ENCODE results near the gene DSCAM. TPM values are rescaled to one million over a fixed set of nuclear protein-coding genes. Genes with fewer than 3 reads are reported as not detected.

Gene DSCAM
- total RNA-seq, 2 donors from 2014 or later = not detected

- DNase-seq (ENCODE audit: low spot score) (no peak), ATAC-seq (no peak)
- Mint-ChIP-seq H3K27me3 (no peaks in the 10 kb centered on the region), H3K4me1 (ENCODE audit: low read depth in 2 of 2) (no peaks in the 10 kb centered on the region), H3K9me3 (peaks cover 3% of the 10 kb centered on the region), H3K36me3 (no peaks in the 10 kb centered on the region), H3K27ac (no peak overlapping the region), H3K4me3 (no peak overlapping the region)
These were observed 475.6 kb downstream of the DSCAM start for GRCh38 chr21:40371329-40371728.

- ATAC-seq = no peak
- H3K4me1 Mint-ChIP-seq (ENCODE audit: low read depth in 2 of 2) = no peaks in the 10 kb centered on the region
- H3K4me3 Mint-ChIP-seq = no peak overlapping the region
- no peak for DNase-seq (ENCODE audit: low spot score)
- peaks cover 8% of the 10 kb centered on the region for H3K9me3 Mint-ChIP-seq
- no peaks in the 10 kb centered on the region for H3K27me3 Mint-ChIP-seq
- peaks cover 4% of the 10 kb centered on the region for H3K36me3 Mint-ChIP-seq
- H3K27ac Mint-ChIP-seq = no peak overlapping the region
These were observed 490.3 kb downstream of the DSCAM start for GRCh38 chr21:40356644-40357043.

GRCh38 chr21:40355076-40355475 lies 491.9 kb downstream of the DSCAM start:
- DNase-seq (ENCODE audit: low spot score) (no peak), ATAC-seq (no peak)
- Mint-ChIP-seq H3K4me3 (no peak overlapping the region), H3K27ac (no peak overlapping the region), H3K36me3 (peaks cover 4% of the 10 kb centered on the region), H3K4me1 (ENCODE audit: low read depth in 2 of 2) (no peaks in the 10 kb centered on the region), H3K27me3 (no peaks in the 10 kb centered on the region), H3K9me3 (peaks cover 19% of the 10 kb centered on the region)

GRCh38 chr21:40351006-40351405 lies 496.0 kb downstream of the DSCAM start:
- no peaks in the 10 kb centered on the region for H3K4me1 Mint-ChIP-seq (ENCODE audit: low read depth in 2 of 2)

GRCh38 chr21:40349591-40349990 lies 497.4 kb downstream of the DSCAM start:
- Mint-ChIP-seq H3K36me3 (no peaks in the 10 kb centered on the region), H3K9me3 (peaks cover 23% of the 10 kb centered on the region), H3K27me3 (no peaks in the 10 kb centered on the region), H3K4me3 (no peak overlapping the region), H3K27ac (no peak overlapping the region), H3K4me1 (ENCODE audit: low read depth in 2 of 2) (no peaks in the 10 kb centered on the region)
- ATAC-seq (no peak), DNase-seq (ENCODE audit: low spot score) (no peak)

More at GRCh38 chr21:40351006-40351405, 496.0 kb downstream of the DSCAM start:
- DNase-seq (ENCODE audit: low spot score) = no peak
- ATAC-seq = no peak
- Mint-ChIP-seq H3K9me3 (peaks cover 24% of the 10 kb centered on the region), H3K27me3 (no peaks in the 10 kb centered on the region), H3K27ac (no peak overlapping the region), H3K4me3 (no peak overlapping the region), H3K36me3 (peaks cover 4% of the 10 kb centered on the region)

- Mint-ChIP-seq H3K27me3 (no peaks in the 10 kb centered on the region), H3K36me3 (no peaks in the 10 kb centered on the region), H3K9me3 (peaks cover 17% of the 10 kb centered on the region), H3K4me3 (no peak overlapping the region), H3K27ac (no peak overlapping the region), H3K4me1 (ENCODE audit: low read depth in 2 of 2) (no peaks in the 10 kb centered on the region)
- no peak for DNase-seq (ENCODE audit: low spot score)
- ATAC-seq = no peak
These were observed 501.1 kb downstream of the DSCAM start for GRCh38 chr21:40345711-40346321.

GRCh38 chr21:40340357-40340756 lies 506.6 kb downstream of the DSCAM start:
- Mint-ChIP-seq H3K9me3 (peaks cover 7% of the 10 kb centered on the region), H3K27ac (no peak overlapping the region), H3K4me3 (no peak overlapping the region), H3K4me1 (ENCODE audit: low read depth in 2 of 2) (no peaks in the 10 kb centered on the region), H3K36me3 (no peaks in the 10 kb centered on the region), H3K27me3 (no peaks in the 10 kb centered on the region)
- DNase-seq (ENCODE audit: low spot score) (no peak), ATAC-seq (no peak)

GRCh38 chr21:40339050-40339449 lies 507.9 kb downstream of the DSCAM start:
- H3K4me1 Mint-ChIP-seq (ENCODE audit: low read depth in 2 of 2) = no peaks in the 10 kb centered on the region
- H3K4me3 Mint-ChIP-seq = no peak overlapping the region
- H3K27ac Mint-ChIP-seq = no peak overlapping the region
- ATAC-seq (no peak), DNase-seq (ENCODE audit: low spot score) (no peak)
- no peaks in the 10 kb centered on the region for H3K27me3 Mint-ChIP-seq
- H3K9me3 Mint-ChIP-seq = peaks cover 3% of the 10 kb centered on the region
- H3K36me3 Mint-ChIP-seq = no peaks in the 10 kb centered on the region

GRCh38 chr21:40337981-40338380 lies 509.0 kb downstream of the DSCAM start:
- Mint-ChIP-seq H3K27ac (no peak overlapping the region), H3K36me3 (no peaks in the 10 kb centered on the region), H3K4me3 (no peak overlapping the region), H3K9me3 (peaks cover 3% of the 10 kb centered on the region), H3K27me3 (no peaks in the 10 kb centered on the region), H3K4me1 (ENCODE audit: low read depth in 2 of 2) (no peaks in the 10 kb centered on the region)
- ATAC-seq (no peak), DNase-seq (ENCODE audit: low spot score) (no peak)

GRCh38 chr21:40335704-40336103 lies 511.3 kb downstream of the DSCAM start:
- H3K4me3 Mint-ChIP-seq = no peak overlapping the region
- H3K9me3 Mint-ChIP-seq = no peaks in the 10 kb centered on the region
- no peaks in the 10 kb centered on the region for H3K4me1 Mint-ChIP-seq (ENCODE audit: low read depth in 2 of 2)
- no peaks in the 10 kb centered on the region for H3K27me3 Mint-ChIP-seq
- DNase-seq (ENCODE audit: low spot score) (no peak), ATAC-seq (no peak)
- no peak overlapping the region for H3K27ac Mint-ChIP-seq
- H3K36me3 Mint-ChIP-seq = no peaks in the 10 kb centered on the region

- ATAC-seq (no peak), DNase-seq (ENCODE audit: low spot score) (no peak)
- Mint-ChIP-seq H3K36me3 (no peaks in the 10 kb centered on the region), H3K4me3 (no peak overlapping the region), H3K4me1 (ENCODE audit: low read depth in 2 of 2) (no peaks in the 10 kb centered on the region), H3K9me3 (no peaks in the 10 kb centered on the region), H3K27ac (no peak overlapping the region), H3K27me3 (no peaks in the 10 kb centered on the region)
These were observed 512.8 kb downstream of the DSCAM start for GRCh38 chr21:40334159-40334558.

- Mint-ChIP-seq H3K4me1 (ENCODE audit: low read depth in 2 of 2) (no peaks in the 10 kb centered on the region), H3K36me3 (no peaks in the 10 kb centered on the region), H3K27me3 (no peaks in the 10 kb centered on the region), H3K4me3 (no peak overlapping the region), H3K27ac (no peak overlapping the region), H3K9me3 (no peaks in the 10 kb centered on the region)
- ATAC-seq (no peak), DNase-seq (ENCODE audit: low spot score) (no peak)
These were observed 513.2 kb downstream of the DSCAM start for GRCh38 chr21:40333731-40334130.

GRCh38 chr21:40331804-40332203 lies 515.2 kb downstream of the DSCAM start:
- Mint-ChIP-seq H3K4me3 (no peak overlapping the region), H3K9me3 (no peaks in the 10 kb centered on the region), H3K27me3 (no peaks in the 10 kb centered on the region), H3K27ac (no peak overlapping the region), H3K4me1 (ENCODE audit: low read depth in 2 of 2) (no peaks in the 10 kb centered on the region), H3K36me3 (no peaks in the 10 kb centered on the region)
- no peak for ATAC-seq
- no peak for DNase-seq (ENCODE audit: low spot score)

- no peaks in the 10 kb centered on the region for H3K36me3 Mint-ChIP-seq
These were observed 515.8 kb downstream of the DSCAM start for GRCh38 chr21:40331172-40331571.

GRCh38 chr21:40324389-40324788 lies 522.6 kb downstream of the DSCAM start:
- no peak overlapping the region for H3K27ac Mint-ChIP-seq
- no peaks in the 10 kb centered on the region for H3K27me3 Mint-ChIP-seq
- no peaks in the 10 kb centered on the region for H3K36me3 Mint-ChIP-seq
- no peak for DNase-seq (ENCODE audit: low spot score)
- H3K4me1 Mint-ChIP-seq (ENCODE audit: low read depth in 2 of 2) = no peaks in the 10 kb centered on the region
- ATAC-seq = no peak
- H3K4me3 Mint-ChIP-seq = no peak overlapping the region
- H3K9me3 Mint-ChIP-seq = peaks cover 17% of the 10 kb centered on the region

More at GRCh38 chr21:40331172-40331571, 515.8 kb downstream of the DSCAM start:
- Mint-ChIP-seq H3K4me3 (no peak overlapping the region), H3K27me3 (no peaks in the 10 kb centered on the region), H3K27ac (no peak overlapping the region), H3K4me1 (ENCODE audit: low read depth in 2 of 2) (no peaks in the 10 kb centered on the region), H3K9me3 (peaks cover 3% of the 10 kb centered on the region)
- no peak for DNase-seq (ENCODE audit: low spot score)
- no peak for ATAC-seq
